ENCODE data around the gene ACAP1. TPM values are rescaled to one million over a fixed set of nuclear protein-coding genes. Genes with fewer than 3 reads are reported as not detected.

The ACAP1 gene
- total and polyA plus RNA-seq, 9 of the 15 experiments (the other 6 are each of a cell fraction or from before 2014, with no cell fraction given): 0.15 to 8.5 (median 2.4) TPM

DNA sequence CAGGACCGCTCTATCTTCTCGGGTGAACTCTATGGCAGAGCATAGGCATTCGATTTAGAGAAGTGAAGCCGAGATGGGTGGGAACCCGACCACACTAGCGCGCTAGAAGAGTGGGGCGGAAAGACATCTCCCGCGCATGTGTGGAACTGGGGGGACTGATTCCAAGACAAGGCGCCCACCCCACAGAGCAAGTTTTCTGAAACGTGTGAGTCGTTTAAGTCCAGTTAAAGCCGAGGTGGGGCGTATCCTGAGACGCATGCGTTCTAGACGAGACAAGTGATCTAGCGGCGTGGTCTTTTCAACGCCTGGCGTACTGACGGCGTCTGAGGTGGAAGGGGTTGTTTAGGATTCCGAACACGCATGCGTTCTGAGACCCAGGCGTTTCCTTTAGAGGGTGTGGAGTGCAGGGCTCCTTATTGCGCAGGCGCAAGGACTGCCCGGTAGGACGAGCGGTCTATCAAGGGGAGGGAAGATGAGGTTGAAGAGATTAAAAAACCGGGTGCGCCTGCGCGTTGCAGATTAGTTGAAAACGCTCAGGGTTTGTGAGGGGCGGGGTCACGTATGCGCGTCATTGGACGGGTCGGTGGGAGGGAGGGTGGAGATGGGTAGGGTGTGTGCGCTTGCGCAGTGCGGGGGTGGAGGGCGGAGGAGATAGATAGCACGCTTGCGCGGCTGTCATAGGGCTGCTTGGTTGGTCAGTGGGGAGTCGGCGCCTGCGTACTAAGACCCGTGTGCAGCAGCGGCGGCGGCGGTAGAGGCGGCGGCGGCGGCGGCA lies 29.2 kb upstream of the ACAP1 start, which contains the start of gene EIF5A (continued):
- TF ChIP-seq ZNF609 (CRISPR knock-in tag; IDR thresholded peaks at IDR 0.05; ENCODE audit: borderline replicate concordance): no peak
- TF ChIP-seq HCFC1 (IDR thresholded peaks at IDR 0.05; ENCODE audit: low read depth, low read length): peak; percentile 75
- TF ChIP-seq KLF1 (tag; IDR thresholded peaks at IDR 0.05): no peak
- TF ChIP-seq, protein P1, sequence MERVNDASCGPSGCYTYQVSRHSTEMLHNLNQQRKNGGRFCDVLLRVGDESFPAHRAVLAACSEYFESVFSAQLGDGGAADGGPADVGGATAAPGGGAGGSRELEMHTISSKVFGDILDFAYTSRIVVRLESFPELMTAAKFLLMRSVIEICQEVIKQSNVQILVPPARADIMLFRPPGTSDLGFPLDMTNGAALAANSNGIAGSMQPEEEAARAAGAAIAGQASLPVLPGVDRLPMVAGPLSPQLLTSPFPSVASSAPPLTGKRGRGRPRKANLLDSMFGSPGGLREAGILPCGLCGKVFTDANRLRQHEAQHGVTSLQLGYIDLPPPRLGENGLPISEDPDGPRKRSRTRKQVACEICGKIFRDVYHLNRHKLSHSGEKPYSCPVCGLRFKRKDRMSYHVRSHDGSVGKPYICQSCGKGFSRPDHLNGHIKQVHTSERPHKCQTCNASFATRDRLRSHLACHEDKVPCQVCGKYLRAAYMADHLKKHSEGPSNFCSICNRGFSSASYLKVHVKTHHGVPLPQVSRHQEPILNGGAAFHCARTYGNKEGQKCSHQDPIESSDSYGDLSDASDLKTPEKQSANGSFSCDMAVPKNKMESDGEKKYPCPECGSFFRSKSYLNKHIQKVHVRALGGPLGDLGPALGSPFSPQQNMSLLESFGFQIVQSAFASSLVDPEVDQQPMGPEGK (CRISPR knock-in tag; IDR thresholded peaks at IDR 0.05; ENCODE audit: borderline replicate concordance): no peak
- TF ChIP-seq ARID4B (CRISPR knock-in tag; IDR thresholded peaks at IDR 0.05): no peak
- peak in 1 of 2 experiments; percentile 92; a peak in 2 of 4 replicates for TF ChIP-seq ZNF639 (CRISPR knock-in tag; conservative IDR thresholded peaks at IDR 0.05 in 1 of 2, IDR thresholded peaks at IDR 0.05 in 1 of 2)
- TF ChIP-seq MAZ (CRISPR knock-in tag; conservative IDR thresholded peaks at IDR 0.05 in 1 of 2, IDR thresholded peaks at IDR 0.05 in 1 of 2): no peak
- no peak for TF ChIP-seq NR2F6 (CRISPR knock-in tag; IDR thresholded peaks at IDR 0.05)
- no peak for TF ChIP-seq DACH1 (IDR thresholded peaks at IDR 0.05; ENCODE audit: partially characterized antibody)
- TF ChIP-seq, protein P2, sequence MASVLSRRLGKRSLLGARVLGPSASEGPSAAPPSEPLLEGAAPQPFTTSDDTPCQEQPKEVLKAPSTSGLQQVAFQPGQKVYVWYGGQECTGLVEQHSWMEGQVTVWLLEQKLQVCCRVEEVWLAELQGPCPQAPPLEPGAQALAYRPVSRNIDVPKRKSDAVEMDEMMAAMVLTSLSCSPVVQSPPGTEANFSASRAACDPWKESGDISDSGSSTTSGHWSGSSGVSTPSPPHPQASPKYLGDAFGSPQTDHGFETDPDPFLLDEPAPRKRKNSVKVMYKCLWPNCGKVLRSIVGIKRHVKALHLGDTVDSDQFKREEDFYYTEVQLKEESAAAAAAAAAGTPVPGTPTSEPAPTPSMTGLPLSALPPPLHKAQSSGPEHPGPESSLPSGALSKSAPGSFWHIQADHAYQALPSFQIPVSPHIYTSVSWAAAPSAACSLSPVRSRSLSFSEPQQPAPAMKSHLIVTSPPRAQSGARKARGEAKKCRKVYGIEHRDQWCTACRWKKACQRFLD (CRISPR knock-in tag; IDR thresholded peaks at IDR 0.05): no peak; the same call in 1 of the 2 replicates

Measured in K562 (cell line).